DMS53 (cell line): ENCODE results near the gene SYNPO2.
"Not testable (repeated sequence)": the region's sequence is repeated elsewhere in the genome, so short reads cannot be mapped to it uniquely, and the experiment has no call there.

Experiments
- DNase-seq: peaks from one replicate; lab custom pipeline; 2025; lab: John Stamatoyannopoulos, UW

The SYNPO2 gene, protein sequence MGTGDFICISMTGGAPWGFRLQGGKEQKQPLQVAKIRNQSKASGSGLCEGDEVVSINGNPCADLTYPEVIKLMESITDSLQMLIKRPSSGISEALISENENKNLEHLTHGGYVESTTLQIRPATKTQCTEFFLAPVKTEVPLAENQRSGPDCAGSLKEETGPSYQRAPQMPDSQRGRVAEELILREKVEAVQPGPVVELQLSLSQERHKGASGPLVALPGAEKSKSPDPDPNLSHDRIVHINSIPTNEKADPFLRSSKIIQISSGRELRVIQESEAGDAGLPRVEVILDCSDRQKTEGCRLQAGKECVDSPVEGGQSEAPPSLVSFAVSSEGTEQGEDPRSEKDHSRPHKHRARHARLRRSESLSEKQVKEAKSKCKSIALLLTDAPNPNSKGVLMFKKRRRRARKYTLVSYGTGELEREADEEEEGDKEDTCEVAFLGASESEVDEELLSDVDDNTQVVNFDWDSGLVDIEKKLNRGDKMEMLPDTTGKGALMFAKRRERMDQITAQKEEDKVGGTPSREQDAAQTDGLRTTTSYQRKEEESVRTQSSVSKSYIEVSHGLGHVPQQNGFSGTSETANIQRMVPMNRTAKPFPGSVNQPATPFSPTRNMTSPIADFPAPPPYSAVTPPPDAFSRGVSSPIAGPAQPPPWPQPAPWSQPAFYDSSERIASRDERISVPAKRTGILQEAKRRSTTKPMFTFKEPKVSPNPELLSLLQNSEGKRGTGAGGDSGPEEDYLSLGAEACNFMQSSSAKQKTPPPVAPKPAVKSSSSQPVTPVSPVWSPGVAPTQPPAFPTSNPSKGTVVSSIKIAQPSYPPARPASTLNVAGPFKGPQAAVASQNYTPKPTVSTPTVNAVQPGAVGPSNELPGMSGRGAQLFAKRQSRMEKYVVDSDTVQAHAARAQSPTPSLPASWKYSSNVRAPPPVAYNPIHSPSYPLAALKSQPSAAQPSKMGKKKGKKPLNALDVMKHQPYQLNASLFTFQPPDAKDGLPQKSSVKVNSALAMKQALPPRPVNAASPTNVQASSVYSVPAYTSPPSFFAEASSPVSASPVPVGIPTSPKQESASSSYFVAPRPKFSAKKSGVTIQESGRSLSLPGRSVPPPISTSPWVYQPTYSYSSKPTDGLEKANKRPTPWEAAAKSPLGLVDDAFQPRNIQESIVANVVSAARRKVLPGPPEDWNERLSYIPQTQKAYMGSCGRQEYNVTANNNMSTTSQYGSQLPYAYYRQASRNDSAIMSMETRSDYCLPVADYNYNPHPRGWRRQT

DNA sequence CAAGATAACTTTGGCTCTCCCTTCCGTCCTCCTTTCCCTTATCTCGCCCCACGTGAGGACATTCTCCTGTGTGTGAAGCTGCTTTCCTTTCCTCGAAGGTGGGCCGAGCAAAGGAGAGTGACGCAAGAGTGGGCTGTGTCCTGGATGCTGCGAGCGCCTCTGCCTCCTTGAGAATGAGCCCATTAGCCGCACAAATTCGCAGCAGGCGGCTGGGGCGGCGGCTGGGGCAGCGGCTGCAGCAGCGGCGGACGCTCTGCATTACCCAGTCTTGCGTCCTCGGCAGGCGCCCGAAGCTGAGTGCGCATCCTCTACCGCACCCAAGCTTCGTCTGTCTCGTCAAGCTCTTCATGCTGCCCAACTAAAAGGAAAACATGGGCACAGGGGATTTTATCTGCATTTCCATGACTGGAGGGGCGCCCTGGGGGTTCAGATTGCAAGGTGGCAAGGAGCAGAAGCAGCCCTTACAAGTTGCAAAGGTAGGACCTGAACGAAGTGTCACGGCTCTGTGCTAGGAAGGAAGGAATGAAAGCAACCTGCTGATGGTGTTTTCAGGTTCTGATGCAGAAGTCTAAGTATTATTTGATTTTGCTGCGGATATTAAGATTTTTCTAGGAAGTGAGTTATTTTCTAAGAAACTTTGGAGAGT lies at the start of gene SYNPO2:
SYNPO2 (plus strand) TSS at position 189 of the 646 bp plus-strand sequence; CDS start at position 372, 183 bp downstream.
- DNase-seq, result peak; percentile 65

DNA sequence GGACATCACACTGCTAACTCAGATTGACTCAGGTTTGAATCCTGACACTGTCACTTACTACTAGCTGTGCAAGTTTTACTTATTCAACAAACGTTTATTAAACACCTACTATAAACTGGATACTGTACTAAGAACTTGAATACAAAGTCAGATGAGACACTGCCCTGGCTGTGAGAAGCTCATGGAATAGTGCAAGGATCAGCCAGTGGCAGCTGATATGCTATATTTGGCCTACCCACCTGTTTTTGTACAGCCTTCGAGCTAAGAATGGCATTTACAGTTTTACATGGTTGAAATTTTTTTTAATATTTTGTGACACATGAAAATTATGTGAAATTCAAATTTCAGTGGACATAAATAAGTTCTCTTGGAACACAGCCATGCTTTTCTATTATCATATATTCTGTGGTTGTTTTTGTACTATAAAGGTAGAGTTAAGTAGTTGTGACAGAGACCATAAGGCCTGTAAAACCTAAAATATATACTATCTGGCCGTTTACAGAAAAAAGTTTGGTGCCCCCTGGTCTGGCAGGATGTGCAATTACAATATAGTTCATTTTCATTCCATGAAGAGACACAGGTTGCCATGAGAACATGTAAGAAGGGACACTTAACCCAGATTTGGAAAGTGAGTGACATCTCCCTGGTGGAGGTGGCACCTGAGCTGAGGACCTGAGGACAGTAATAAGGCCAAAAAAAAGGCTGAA lies 49.3 kb upstream of the SYNPO2 start:
- no peak for DNase-seq

DNA sequence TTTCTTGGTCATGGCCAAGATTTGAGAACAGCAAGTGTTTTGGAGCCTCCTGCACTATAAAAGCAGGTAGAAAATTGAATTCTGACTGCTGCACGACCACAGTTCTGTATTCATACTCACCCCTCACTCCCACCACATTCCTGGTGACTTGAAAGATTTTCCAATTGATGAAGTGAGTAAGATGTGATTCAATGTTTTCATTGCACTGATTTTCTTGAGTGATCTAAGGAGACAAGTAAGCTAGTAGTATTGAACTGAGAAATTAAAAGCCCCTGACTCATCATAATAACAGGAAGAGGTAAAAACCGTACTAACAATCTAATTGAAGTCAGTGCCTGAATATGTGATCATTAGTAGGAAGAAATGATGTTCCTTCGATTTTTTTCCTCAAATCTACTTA lies 46.6 kb upstream of the SYNPO2 start:
- DNase-seq, result no peak

DNA sequence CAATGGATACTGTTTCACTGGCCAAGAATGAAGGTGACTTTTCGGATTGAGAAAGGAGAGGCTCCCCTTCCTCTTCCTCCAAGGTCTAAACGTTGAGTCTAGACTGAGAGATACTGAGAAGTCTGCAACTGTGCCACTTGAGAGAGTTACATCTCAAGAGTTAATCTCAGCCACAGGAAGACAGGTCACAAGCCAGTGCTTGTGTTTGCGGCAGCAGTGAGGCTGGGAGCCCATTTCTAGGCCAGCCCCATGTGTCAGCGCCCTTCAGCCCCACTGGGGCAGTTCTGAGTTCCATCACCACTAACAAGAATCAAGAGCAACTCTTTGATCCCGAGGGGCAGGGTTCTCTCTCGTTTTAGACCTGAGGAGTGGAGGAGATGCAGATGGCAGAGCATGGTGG lies 45.4 kb upstream of the SYNPO2 start:
- DNase-seq, result no peak

DNA sequence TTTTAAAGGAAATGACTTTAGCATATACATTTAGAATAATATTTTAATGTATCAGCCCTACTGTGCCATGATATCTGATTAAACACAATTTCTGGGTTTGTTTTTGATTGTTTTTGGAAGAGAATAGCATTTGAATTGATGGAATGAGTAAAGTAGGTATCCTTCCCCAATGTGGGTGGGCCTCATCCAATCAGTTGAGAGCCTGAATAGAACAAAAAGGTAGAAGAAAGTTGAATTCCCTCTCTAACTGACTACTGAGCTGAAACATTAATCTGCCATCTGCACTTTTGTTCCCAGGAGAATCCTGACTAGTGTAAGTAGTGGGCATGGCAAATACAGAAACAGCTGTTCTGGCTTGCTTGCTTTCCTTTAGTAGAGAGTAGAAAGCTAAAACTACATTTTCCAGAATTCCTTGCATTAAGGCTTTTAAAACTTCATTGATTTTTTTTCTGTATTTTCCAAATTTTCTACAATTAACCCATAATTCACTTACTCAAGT lies 43.1 kb upstream of the SYNPO2 start:
- no peak for DNase-seq

DNA sequence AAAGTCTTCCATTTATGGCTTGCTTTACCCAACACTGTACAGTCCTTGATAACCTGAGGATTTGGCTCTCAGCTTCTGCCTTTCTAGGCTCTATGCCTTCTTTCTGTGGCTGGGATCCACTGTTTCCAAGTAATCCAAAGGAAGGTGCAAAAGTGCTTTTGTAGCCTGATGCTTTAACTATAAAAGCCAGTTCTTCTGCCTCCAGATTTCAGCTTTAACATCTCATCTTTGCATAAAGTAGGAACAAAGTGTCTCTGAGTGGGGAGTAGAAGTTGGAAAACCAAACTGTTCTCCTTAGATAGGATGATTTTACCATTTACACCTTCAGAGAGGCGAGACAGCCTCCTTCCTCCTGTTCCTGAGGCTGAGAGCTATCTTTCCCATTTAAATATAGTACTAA lies 41.7 kb upstream of the SYNPO2 start:
- DNase-seq, result no peak

DNA sequence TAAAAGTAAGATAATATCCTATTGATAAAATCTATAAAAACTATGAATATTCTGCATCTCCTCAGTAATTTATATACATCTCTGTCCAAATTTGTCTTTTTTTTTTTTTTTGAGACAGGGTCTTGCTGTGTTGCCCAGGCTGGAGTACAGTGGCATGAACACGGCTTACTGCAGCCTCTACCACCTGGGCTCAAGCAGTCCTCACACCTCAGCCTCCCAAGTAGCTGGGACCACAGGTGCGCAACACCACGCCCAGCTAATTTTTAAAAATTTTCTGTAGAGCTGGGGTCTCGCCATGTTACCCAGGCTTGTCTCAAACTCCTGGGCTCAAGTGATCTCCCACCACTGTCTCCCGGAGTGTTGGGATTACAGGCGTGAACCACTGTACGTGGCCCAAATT lies 40.4 kb upstream of the SYNPO2 start:
- no peak for DNase-seq

DNA sequence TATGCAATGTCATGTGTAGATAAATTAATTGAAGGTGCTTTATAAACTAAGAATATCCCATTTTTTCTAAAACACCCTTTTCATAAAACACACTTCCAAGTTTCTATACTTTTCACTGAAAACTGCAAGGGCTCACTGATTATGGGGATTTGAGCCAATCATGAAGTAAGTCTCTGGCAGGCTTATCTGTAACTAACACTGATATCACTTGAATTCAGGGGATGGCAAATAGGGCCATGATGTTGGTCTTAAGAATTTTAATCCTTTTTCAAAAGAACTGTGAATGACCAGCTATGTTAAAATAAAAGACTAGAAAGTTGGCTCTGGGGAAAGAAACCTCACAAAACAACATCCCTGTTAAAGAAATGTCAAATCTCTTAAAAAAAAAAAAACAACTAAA lies 39.8 kb upstream of the SYNPO2 start:
- DNase-seq, result no peak

DNA sequence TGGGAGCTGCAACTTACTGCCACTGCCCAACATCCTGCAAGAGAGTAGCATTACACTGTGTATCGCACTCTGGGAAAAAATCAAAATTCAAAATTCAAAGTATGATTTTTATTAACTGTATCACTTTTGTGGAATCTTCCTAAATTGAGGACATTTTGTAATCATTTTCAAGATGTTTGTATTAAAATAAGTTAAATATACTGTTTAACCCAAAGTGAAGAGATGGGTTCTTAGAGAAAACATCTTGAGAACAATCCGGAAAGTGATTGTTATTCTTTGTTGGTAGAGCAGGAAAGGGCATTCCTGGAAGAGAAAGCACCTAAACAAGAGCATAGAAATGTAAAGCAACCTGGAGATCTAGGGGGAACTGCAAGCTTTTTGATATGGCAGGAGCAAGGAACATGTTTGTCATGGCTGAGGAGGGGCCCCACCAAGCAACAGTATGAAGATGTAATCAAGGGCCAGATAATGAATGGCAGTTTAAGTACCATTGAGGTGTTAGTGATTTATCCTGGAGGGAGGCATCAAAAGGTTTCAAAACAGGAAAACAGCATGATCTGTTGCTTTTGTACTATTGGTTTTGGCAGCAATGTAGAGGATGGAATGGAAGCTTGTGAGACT lies 38.7 kb upstream of the SYNPO2 start:
- DNase-seq, result no peak

DNA sequence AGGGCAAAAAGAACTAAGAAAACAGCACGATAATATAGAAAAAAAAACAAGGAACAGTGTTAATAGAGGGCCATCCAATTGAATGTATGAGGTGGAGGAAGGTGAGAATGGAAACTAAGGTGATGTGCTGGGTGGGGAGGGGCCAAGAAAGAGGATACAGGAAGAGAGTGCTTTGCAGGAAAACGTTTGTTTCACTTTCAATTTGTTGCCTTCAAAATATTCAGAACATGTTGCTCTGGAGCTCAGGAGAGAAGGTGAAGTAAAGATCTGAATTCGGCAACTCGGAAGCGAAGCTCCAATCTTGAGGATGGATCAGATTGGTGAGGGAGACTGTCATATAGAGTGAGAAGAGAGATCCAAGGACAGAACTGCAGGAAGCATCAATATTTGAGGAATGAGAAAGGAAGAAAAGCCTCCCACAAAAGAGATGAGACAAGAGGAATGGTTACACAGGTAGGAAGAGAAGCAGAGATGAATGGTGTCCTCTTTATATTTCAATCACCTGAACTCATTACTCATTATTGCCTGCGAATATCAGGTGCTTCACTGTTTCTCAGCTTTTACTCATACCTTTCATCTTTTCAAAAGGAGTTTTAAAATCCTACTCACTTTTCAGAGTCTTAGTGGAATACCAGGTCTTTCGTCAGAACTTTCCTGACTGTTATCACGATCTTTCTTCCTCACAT lies 38.0 kb upstream of the SYNPO2 start:
- DNase-seq, result peak; percentile 36

DNA sequence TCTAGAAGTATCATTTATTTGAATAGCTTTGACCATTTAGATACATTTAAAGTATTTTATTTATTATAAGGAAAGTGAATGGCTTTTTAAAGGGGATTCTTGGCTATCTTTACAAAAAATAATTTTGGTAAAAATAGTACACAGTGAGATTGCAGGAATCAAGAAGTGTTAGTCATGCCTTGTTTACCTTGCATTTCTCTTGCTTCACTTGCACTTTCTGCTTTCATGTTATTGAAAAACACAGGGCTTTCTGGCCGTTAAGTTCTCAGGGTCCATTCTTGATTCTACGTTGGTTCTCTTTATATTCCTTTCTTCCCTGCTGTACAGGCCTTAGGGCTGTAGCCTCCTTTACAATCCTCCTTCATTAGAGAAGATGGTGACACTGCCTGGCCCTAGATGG lies 30.9 kb upstream of the SYNPO2 start:
- no peak for DNase-seq

DNA sequence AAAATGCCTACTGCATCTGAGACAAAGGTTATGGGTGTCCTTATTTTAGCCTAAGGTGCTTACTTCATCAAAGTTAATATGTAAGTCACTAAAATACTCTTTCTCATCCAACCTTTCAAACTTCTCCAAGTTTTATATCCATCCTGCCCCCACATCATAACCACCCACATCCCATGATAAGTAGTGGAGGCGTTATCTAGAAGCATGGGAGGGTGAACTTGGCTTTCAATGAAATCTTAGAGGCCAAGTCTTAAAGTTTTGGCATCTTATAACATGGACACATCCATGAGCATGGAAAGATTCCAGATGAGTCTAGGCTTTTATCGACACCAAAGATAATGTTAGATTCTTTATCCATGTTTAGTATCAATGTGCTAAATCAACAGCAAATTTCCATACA lies 29.9 kb upstream of the SYNPO2 start:
- no peak for DNase-seq

DNA sequence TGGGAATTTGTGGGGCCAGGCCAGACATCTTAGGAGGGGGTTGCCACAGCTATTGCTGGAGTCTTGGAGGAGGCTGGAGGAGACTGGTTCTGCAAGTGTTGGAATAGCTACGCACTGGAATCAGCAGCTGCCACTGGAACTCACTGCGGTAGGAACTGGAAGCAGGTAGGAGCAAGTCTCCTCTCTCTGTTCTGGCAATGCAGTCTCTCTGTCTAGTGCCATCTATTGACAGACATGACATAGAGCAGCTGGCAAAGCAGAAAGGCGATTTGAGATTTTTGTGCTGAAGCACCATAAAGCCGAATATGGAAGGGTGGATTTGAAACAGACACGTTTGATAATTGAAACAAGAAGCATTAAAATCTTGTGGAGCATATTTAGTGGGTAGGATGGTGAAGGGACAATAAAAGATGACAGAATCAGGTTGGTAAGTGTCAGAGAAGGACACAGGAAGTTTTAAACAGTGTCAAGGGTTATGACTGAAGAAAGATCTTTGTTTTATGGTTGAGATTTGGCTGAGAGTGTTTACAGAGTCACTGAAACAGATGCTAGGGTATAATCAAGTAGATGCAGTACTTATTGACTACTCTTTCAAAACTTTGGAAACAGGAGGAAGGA lies 23.5 kb upstream of the SYNPO2 start:
- DNase-seq, result peak; percentile 83

DNA sequence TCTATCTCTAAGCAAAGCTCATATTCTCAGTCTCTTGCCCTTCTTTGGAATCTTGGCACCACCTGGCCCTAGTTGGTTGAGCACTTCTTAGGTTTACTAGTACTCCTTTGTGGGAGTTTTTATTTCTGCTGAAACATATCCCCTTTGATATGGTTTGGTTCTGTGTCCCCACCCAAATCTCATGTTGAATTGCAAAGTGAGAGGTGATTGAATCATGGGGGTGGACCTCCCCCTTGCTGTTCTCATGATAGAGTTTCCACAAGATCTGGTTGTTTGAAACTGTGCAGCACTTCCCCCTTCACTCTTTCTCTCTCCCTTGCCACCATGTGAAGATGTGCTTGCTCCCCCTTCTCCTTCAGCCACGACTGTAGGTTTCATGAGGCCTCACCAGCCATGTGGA lies 22.2 kb upstream of the SYNPO2 start:
- DNase-seq, result no peak

DNA sequence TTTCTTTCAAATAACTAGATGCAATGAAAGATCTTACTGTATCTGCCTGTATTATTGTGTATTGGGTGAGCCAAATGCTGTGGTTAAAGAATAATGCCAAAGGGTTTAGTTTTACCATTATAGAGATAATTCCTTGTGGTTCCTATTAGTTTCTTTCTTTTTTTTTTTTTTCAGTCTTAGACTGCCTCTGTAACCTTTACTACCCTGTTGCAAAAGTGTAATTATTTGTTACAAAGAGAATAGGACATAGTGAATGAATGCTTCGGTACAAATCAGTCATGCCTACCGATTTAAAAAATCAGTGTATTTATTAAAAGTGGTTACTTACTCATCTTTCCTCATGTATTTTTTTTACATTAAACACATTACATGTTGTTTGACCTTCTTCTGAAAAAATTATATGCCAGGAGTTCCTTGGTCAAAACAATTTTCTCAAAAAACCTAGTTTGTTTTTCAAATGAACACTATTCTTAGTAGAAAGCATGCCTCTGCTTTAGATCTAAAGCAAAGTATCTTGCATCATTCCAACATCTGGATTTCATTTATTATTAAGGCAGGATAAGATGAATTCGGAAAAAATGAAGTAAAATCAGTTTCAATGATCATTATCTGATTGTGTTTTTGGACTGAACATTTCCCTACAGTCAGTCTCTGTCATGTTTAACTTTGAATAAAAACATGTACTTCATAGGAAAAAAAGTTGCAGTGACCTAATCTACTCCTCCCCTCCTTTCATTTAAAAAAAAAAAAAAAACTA lies 21.2 kb upstream of the SYNPO2 start:
- no peak for DNase-seq

DNA sequence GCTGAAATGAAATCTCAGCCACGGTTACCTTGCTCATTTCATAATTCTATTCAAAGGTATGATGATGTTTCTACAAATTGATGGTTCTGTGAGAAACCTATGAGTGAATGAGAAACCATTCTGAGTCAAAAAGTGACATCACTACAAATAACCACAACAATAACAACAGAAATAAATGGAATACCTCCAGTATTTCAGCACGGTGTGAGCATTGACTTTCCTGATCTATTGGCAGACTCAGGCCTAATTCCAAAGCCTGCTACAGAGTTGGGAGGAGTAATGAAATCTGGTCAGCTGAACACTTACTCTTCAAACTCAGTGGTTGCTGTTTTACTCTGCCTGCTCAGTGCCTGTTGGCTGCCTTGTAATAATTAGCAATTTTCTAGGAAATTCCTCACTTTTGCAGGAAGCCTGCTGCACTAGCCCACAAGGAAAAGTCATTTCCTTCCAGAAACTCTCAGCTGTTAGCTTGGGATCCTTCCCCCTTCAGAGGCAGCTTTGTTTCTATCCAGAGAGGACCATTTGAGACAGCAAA lies 18.8 kb upstream of the SYNPO2 start:
- no peak for DNase-seq

DNA sequence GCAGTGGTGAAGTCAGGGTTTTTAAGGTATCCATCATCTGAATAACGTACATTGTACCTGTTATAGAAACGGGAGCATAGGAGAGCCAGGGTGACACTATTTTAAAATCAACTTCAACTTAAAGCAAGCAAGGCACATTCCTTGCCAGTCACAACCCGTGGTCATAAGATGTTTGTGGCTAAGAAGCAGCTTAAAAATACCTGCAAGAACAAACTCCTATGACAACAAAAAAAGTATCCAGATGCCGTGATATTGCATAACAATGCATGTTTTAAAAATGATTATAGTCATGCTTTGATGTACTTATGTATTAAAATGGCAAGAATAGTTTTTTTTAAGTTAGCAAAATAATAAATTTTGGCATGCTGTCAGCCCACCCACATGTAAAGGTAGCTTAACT lies 16.5 kb upstream of the SYNPO2 start:
- no peak for DNase-seq

DNA sequence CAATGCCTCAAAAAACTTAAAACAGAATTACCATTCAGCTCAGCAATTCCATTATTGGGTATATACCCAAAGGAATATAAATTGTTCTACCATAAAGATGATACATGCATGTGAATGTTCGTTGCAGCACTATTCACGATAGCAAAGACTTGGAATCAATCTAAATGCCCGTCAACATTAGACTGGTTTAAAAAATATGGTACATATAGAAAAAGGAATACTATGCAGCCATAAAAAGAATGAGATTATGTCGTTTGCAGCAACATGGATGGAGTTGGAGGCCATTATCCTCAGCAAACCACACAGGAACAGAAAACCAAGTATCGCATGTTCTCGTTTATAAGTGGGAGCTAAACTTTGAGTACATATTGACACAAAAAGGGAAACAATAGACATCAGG lies 10.9 kb upstream of the SYNPO2 start:
- peak; percentile 14 for DNase-seq

DNA sequence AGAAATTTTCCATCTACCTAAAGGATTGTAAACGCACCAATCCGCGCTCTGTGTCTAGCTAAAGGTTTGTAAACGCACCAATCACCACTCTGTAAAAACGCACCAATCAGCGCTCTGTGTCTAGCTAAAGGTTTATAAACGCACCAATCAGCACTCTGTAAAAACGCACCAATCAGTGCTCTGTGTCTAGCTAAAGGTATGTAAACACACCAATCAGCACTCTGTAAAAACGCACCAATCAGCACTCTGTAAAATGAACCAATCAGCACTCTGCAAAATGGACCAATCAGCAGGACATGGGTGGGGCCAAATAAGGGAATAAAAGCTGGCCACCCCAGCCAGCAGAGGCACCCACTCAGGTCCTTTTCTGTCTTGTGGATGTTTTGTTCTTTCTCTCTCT lies 10.1 kb upstream of the SYNPO2 start:
- not testable (repeated sequence) for DNase-seq
